ENCODE data around the gene HINT3.
"Not testable (repeated sequence)": the region's sequence is repeated elsewhere in the genome, so short reads cannot be mapped to it uniquely, and the experiment has no call there.

Gene HINT3

GRCh38 chr6:125956506-125957390 is at the start of gene HINT3:
Gene HINT3 (plus strand): TSS chr6:125956770. CDS start chr6:125956978, 208 bp downstream.
- TF ChIP-seq CTCF (conservative IDR thresholded peaks at IDR 0.05; ENCODE audit: low read depth, low read length), result peak; percentile 77
- no peaks in the 10 kb centered on the region for H3K27me3 ChIP-seq (ENCODE audit: insufficient read depth, low read depth)
- H2AFZ ChIP-seq (ENCODE audit: low read depth), result peak within 1 kb of the TSS; percentile 78
- no peaks in the 10 kb centered on the region for H4K20me1 ChIP-seq (ENCODE audit: insufficient read depth)
- H3K4me3 ChIP-seq (IDR thresholded peaks at IDR 0.05; ENCODE audit: insufficient read depth, low read depth, low read length), result no peak within 1 kb of the TSS
- peaks cover 12% of the 10 kb centered on the region for H3K4me1 ChIP-seq (ENCODE audit: low read depth, poor library complexity, severe bottlenecking)
- H3K79me2 ChIP-seq (ENCODE audit: insufficient read depth, low read depth), result no peaks in the 10 kb centered on the region; the same call in 1 of the 2 replicates
- H3K27ac ChIP-seq, result peak within 1 kb of the TSS; percentile 79
- H3K4me2 ChIP-seq, result peak within 1 kb of the TSS; percentile 70
- H3K36me3 ChIP-seq (ENCODE audit: insufficient read depth), result no peaks in the 10 kb centered on the region
- peak within 1 kb of the TSS; percentile 90 for H3K9ac ChIP-seq

GRCh38 chr6:125910527-125910926 is 46.0 kb upstream of the HINT3 start:
- H3K4me1 ChIP-seq (ENCODE audit: low read depth, poor library complexity, severe bottlenecking), result no peaks in the 10 kb centered on the region

GRCh38 chr6:125911051-125911451 is 45.5 kb upstream of the HINT3 start:
- H3K27me3 ChIP-seq (ENCODE audit: insufficient read depth, low read depth); H3K79me2 ChIP-seq (ENCODE audit: insufficient read depth, low read depth); H3K4me3 ChIP-seq (IDR thresholded peaks at IDR 0.05; ENCODE audit: insufficient read depth, low read depth, low read length); H3K36me3 ChIP-seq (ENCODE audit: insufficient read depth); H3K9ac ChIP-seq; H3K4me1 ChIP-seq (ENCODE audit: low read depth, poor library complexity, severe bottlenecking); H3K27ac ChIP-seq; H2AFZ ChIP-seq (ENCODE audit: low read depth); H3K4me2 ChIP-seq; H4K20me1 ChIP-seq (ENCODE audit: insufficient read depth): not testable (repeated sequence)

More at GRCh38 chr6:125910527-125910926, 46.0 kb upstream of the HINT3 start:
- no peak for TF ChIP-seq CTCF (conservative IDR thresholded peaks at IDR 0.05; ENCODE audit: low read depth, low read length)
- no peak overlapping the region for H3K27ac ChIP-seq
- H3K27me3 ChIP-seq (ENCODE audit: insufficient read depth, low read depth), result no peaks in the 10 kb centered on the region
- no peaks in the 10 kb centered on the region for H3K36me3 ChIP-seq (ENCODE audit: insufficient read depth)
- H3K4me3 ChIP-seq (IDR thresholded peaks at IDR 0.05; ENCODE audit: insufficient read depth, low read depth, low read length), result no peak overlapping the region
- no peak overlapping the region for H2AFZ ChIP-seq (ENCODE audit: low read depth)
- H3K4me2 ChIP-seq, result no peak overlapping the region
- H4K20me1 ChIP-seq (ENCODE audit: insufficient read depth), result no peaks in the 10 kb centered on the region
- H3K79me2 ChIP-seq (ENCODE audit: insufficient read depth, low read depth), result no peaks in the 10 kb centered on the region
- no peak overlapping the region for H3K9ac ChIP-seq

- not testable (repeated sequence) for H3K9ac ChIP-seq; H3K27ac ChIP-seq; H2AFZ ChIP-seq (ENCODE audit: low read depth); H3K27me3 ChIP-seq (ENCODE audit: insufficient read depth, low read depth); H3K79me2 ChIP-seq (ENCODE audit: insufficient read depth, low read depth); H3K4me3 ChIP-seq (IDR thresholded peaks at IDR 0.05; ENCODE audit: insufficient read depth, low read depth, low read length); H3K4me2 ChIP-seq; H4K20me1 ChIP-seq (ENCODE audit: insufficient read depth); H3K4me1 ChIP-seq (ENCODE audit: low read depth, poor library complexity, severe bottlenecking); H3K36me3 ChIP-seq (ENCODE audit: insufficient read depth)
Measured at GRCh38 chr6:125912430-125912829, 44.1 kb upstream of the HINT3 start.

- Histone ChIP-seq H3K27me3 (ENCODE audit: insufficient read depth, low read depth) (no peaks in the 10 kb centered on the region), H2AFZ (ENCODE audit: low read depth) (no peak overlapping the region), H3K4me3 (IDR thresholded peaks at IDR 0.05; ENCODE audit: insufficient read depth, low read depth, low read length) (no peak overlapping the region), H4K20me1 (ENCODE audit: insufficient read depth) (no peaks in the 10 kb centered on the region), H3K9ac (no peak overlapping the region), H3K79me2 (ENCODE audit: insufficient read depth, low read depth) (no peaks in the 10 kb centered on the region), H3K4me2 (no peak overlapping the region), H3K27ac (no peak overlapping the region), H3K36me3 (ENCODE audit: insufficient read depth) (no peaks in the 10 kb centered on the region), H3K4me1 (ENCODE audit: low read depth, poor library complexity, severe bottlenecking) (no peaks in the 10 kb centered on the region)
- TF ChIP-seq CTCF (conservative IDR thresholded peaks at IDR 0.05; ENCODE audit: low read depth, low read length), result no peak
Measured at GRCh38 chr6:125913145-125913544, 43.4 kb upstream of the HINT3 start.
